NCI-H1417 treated with DMSO at 0.1 percent for 48 hours (cell line): ENCODE results near the gene COL8A2.

ENCODE experiments used
- DNase-seq: peaks from one replicate; lab custom pipeline; 2025; lab: John Stamatoyannopoulos, UW

COL8A2 gene

GRCh38 chr1:36051821-36052220 lies 73.2 kb downstream of the COL8A2 start:
- no peak for DNase-seq
